Neural progenitor cell (in vitro differentiated cells): Measurements from ENCODE around the gene FAM174B.

Experiments used
- CTCF ChIP-seq: fragments of 200-600 bp; sonication (generic); IDR thresholded peaks from 2 replicates; pipeline ENCODE4 v1.5.1; 2017; ENCODE audit warnings: antibody characterized with exemption, mild to moderate bottlenecking
- EZH2 ChIP-seq: fragments of 200-600 bp; sonication (generic); IDR thresholded peaks from 2 replicates; pipeline ENCODE4 v1.6.1; 2017; ENCODE audit warnings: antibody characterized with exemption, mild to moderate bottlenecking, moderate library complexity

GRCh38 chr15:92653366-92653765 is 2.2 kb downstream of the FAM174B start:
- TF ChIP-seq CTCF: no peak
- TF ChIP-seq EZH2: no peak
